Lower leg skin (tissue), 3 donors: ENCODE measurements around the gene CAMK1G.

ENCODE experiments used
- CTCF ChIP-seq, 3 donors: fragments of 450-650 bp; IDR thresholded peaks; one replicate each; pipeline ENCODE4 v1.5.1; 2016; ENCODE audit warnings: antibody characterized with exemption in 3 of 3, mild to moderate bottlenecking in 3 of 3, moderate library complexity in 2 of 3
- POLR2A ChIP-seq, 2 donors: fragments of 450-650 bp; IDR thresholded peaks; one replicate each; pipeline ENCODE4 v1.6.1; 2016 to 2017; ENCODE audit warnings: antibody characterized with exemption in 2 of 2, mild to moderate bottlenecking in 1 of 2, moderate library complexity in 1 of 2

GRCh38 chr1:209647156-209647555 lies 63.6 kb downstream of the CAMK1G start:
- TF ChIP-seq CTCF (IDR thresholded peaks at IDR 0.05): no peak
- TF ChIP-seq POLR2A (IDR thresholded peaks at IDR 0.05): no peak
